IMR-90 (cell line): ENCODE measurements around the gene IGFBP6. TPM values are rescaled to one million over a fixed set of nuclear protein-coding genes. Genes with fewer than 3 reads are reported as not detected.

ENCODE experiments used
- ATAC-seq: fragments of 200-7000 bp; cut with Tn5 transposase; 2 replicates; pipeline ENCODE4 v1.9.1; 2020; ENCODE audit warnings: low read depth, mild to moderate bottlenecking, moderate library complexity
- Bru-seq: library from RNA; stranded (reverse); fragments of 400-500 nt; gene quantifications from one replicate; lab custom pipeline; 2021; lab: Mats Ljungman, UMichigan
- BruChase-seq, 2 experiments: library from RNA; stranded (reverse); fragments of 400-500 nt; gene quantifications; one replicate each; lab custom pipeline; 2021; lab: Mats Ljungman, UMichigan
- BruUV-seq: library from RNA; stranded (reverse); fragments of 400-500 nt; replicated peaks from 2 replicates; lab custom pipeline; 2021; lab: Mats Ljungman, UMichigan
- CTCF ChIA-PET: fragments of 300-600 bp; formaldehyde crosslinking; extraction: SDS; loops from one replicate; lab custom pipeline; 2021; ENCODE audit warnings: antibody characterized with exemption; lab: Yijun Ruan, JAX
- POLR2A ChIA-PET: fragments of 300-600 bp; sonication (Branson Sonifier 250); formaldehyde crosslinking; loops from one replicate; lab custom pipeline; 2022; ENCODE audit warnings: antibody characterized with exemption; ENCODE audit not compliant: unreplicated experiment; lab: Charles Lee
- DNase-seq: peaks from one replicate; pipeline ENCODE4 v3.0.0; 2013
- H2AFZ ChIP-seq: replicated peaks from 2 replicates; pipeline ENCODE3; 2013; ENCODE audit warnings: low read length, mild to moderate bottlenecking; ENCODE audit not compliant: poor library complexity
- H2AK5ac ChIP-seq: 2 replicates; pipeline ENCODE4 v1.6.1; 2013; ENCODE audit warnings: low read depth, low read length, inconsistent platforms
- H2AK9ac ChIP-seq: replicated peaks from 2 replicates; pipeline ENCODE3; 2013; ENCODE audit warnings: mild to moderate bottlenecking, low read depth, low read length, moderate library complexity; ENCODE audit not compliant: poor library complexity
- H2BK120ac ChIP-seq: 2 replicates; pipeline ENCODE4 v1.6.1; 2013; ENCODE audit warnings: low read depth, low read length, inconsistent platforms
- H2BK15ac ChIP-seq: 3 replicates; pipeline ENCODE4 v1.6.1; 2013; ENCODE audit warnings: low read depth, low read length, inconsistent platforms
- H2BK20ac ChIP-seq: 2 replicates; pipeline ENCODE4 v1.6.1; 2013; ENCODE audit warnings: low read depth, mild to moderate bottlenecking, inconsistent platforms, low read length, moderate library complexity
- H2BK5ac ChIP-seq: 2 replicates; pipeline ENCODE4 v1.6.1; 2013; ENCODE audit warnings: mild to moderate bottlenecking, low read depth, low read length, inconsistent platforms; ENCODE audit not compliant: poor library complexity, severe bottlenecking
- H3K14ac ChIP-seq: replicated peaks from 2 replicates; pipeline ENCODE4 v1.6.1; 2013; ENCODE audit warnings: low read depth, low read length, inconsistent platforms
- H3K18ac ChIP-seq: 2 replicates; pipeline ENCODE4 v1.6.1; 2013; ENCODE audit warnings: low read depth, low read length, control low read depth
- H3K23ac ChIP-seq: 2 replicates; pipeline ENCODE4 v1.6.1; 2013; ENCODE audit warnings: low read depth, low read length, inconsistent platforms
- H3K27ac ChIP-seq: 2 replicates; pipeline ENCODE4 v1.5.1; 2013; ENCODE audit warnings: mild to moderate bottlenecking, control low read depth, low read length; ENCODE audit not compliant: insufficient read depth
- H3K27me3 ChIP-seq: 2 replicates; pipeline ENCODE4 v1.6.1; 2013; ENCODE audit warnings: low read length; ENCODE audit not compliant: control insufficient read depth, insufficient read depth
- H3K36me3 ChIP-seq: 2 replicates; pipeline ENCODE4 v1.6.1; 2013; ENCODE audit warnings: low read length, mixed read lengths; ENCODE audit not compliant: control insufficient read depth, insufficient read depth
- H3K4ac ChIP-seq: 2 replicates; pipeline ENCODE4 v1.6.1; 2013; ENCODE audit warnings: low read depth, low read length, inconsistent platforms
- H3K4me1 ChIP-seq: 2 replicates; pipeline ENCODE4 v1.6.1; 2013; ENCODE audit warnings: low read length, mixed read lengths; ENCODE audit not compliant: control insufficient read depth, insufficient read depth
- H3K4me2 ChIP-seq: 2 replicates; pipeline ENCODE4 v1.6.1; 2013; ENCODE audit warnings: low read depth, mild to moderate bottlenecking, control low read depth, low read length, moderate library complexity
- H3K4me3 ChIP-seq: 2 replicates; pipeline ENCODE4 v1.5.1; 2013; ENCODE audit warnings: low read depth, mild to moderate bottlenecking, control low read depth, low read length, moderate library complexity; ENCODE audit not compliant: insufficient read depth
- H3K56ac ChIP-seq: 2 replicates; pipeline ENCODE4 v1.6.1; 2013; ENCODE audit warnings: low read length, inconsistent platforms; ENCODE audit not compliant: insufficient read depth; ENCODE audit errors: extremely low read depth
- H3K79me1 ChIP-seq, 2 experiments: 2 replicates each; pipeline ENCODE4 v1.6.1; 2013; ENCODE audit warnings: low read length in 2 of 2, inconsistent platforms in 1 of 2, low read depth in 1 of 2
- H3K9ac ChIP-seq: 2 replicates; pipeline ENCODE4 v1.6.1; 2013; ENCODE audit warnings: low read depth, low read length, control low read depth
- H3K9me1 ChIP-seq: 2 replicates; pipeline ENCODE4 v1.6.1; 2013; ENCODE audit warnings: low read length, inconsistent platforms; ENCODE audit not compliant: insufficient read depth
- H3K9me3 ChIP-seq: 2 replicates; pipeline ENCODE4 v1.6.1; 2013; ENCODE audit warnings: low read length; ENCODE audit not compliant: control insufficient read depth, insufficient read depth
- H4K20me1 ChIP-seq: 2 replicates; pipeline ENCODE4 v1.6.1; 2013; ENCODE audit warnings: low read length, inconsistent platforms; ENCODE audit not compliant: insufficient read depth
- H4K5ac ChIP-seq: 2 replicates; pipeline ENCODE4 v1.6.1; 2013; ENCODE audit warnings: mild to moderate bottlenecking, low read depth, low read length, control low read depth
- H4K8ac ChIP-seq, 2 experiments: 2 replicates each; pipeline ENCODE4 v1.6.1; 2013; ENCODE audit warnings: low read depth in 2 of 2, low read length in 2 of 2, control low read depth in 1 of 2, inconsistent platforms in 1 of 2
- H4K91ac ChIP-seq: 2 replicates; pipeline ENCODE4 v1.6.1; 2013; ENCODE audit warnings: low read depth, low read length, inconsistent platforms; ENCODE audit not compliant: insufficient read depth
- CEBPB ChIP-seq: IDR thresholded peaks from 2 replicates; pipeline ENCODE4 v1.6.1; 2012; ENCODE audit warnings: low read depth, low read length, improper control_type of control experiment
- MXI1 ChIP-seq: IDR thresholded peaks from 2 replicates; pipeline ENCODE4 v1.6.1; 2012; ENCODE audit warnings: low read depth, mild to moderate bottlenecking, low read length, moderate library complexity, borderline replicate concordance
- POLR2A ChIP-seq: IDR thresholded peaks from 2 replicates; pipeline ENCODE4 v1.6.1; 2012; ENCODE audit warnings: mild to moderate bottlenecking, low read depth, low read length
- USF2 ChIP-seq: fragments of 150-350 bp; IDR thresholded peaks from 2 replicates; pipeline ENCODE4 v1.6.1; 2017; ENCODE audit warnings: mild to moderate bottlenecking, antibody characterized with exemption, low read length, low read depth
- WGBS, 2 experiments: methylation state at CpG; one replicate each; pipeline versions ENCODE4 v1.1.5 to v1.1.7; 2013; ENCODE audit warnings: missing lambda C conversion rate in 2 of 2; ENCODE audit not compliant: insufficient read length in 1 of 2; ENCODE audit errors: extremely low coverage in 2 of 2; 5-methylcytosine and 5-hydroxymethylcytosine counted together
- dilution Hi-C: fragments of 300-500 bp; cut with HindIII; formaldehyde crosslinking; loops from one replicate; pipeline ENCODE4 v1.14.3; 2018; ENCODE audit warnings: low sequenced_read_pairs; ENCODE audit not compliant: unreplicated experiment
- in situ Hi-C: fragments of 300-500 bp; cut with MboI; formaldehyde crosslinking; loops from 3 replicates; pipeline ENCODE4 v1.14.3; 2019; ENCODE audit warnings: low sequenced_read_pairs, inconsistent platforms, mixed read lengths
- intact Hi-C: fragments of 100-400 bp; cut with micrococcal nuclease; formaldehyde crosslinking; loops from 2 replicates; pipeline ENCODE4 v1.10.0; 2022
- long read RNA-seq: library from polyadenylated mRNA; unstranded; transcript quantifications from one replicate; pipeline ENCODE4 v2.0.0, GENCODE V29; 2021; ENCODE audit not compliant: unreplicated experiment
- polyA plus RNA-seq, 3 experiments: library from polyadenylated mRNA; depleted of rRNA; stranded (reverse); fragments of >200 nt; gene quantifications; 2 replicates each; pipeline ENCODE4 v1.2.3, GENCODE V29; 2012; ENCODE audit warnings: low replicate concordance in 1 of 3
- total RNA-seq: library from RNA; depleted of rRNA; stranded (reverse); fragments of >200 nt; gene quantifications from 2 replicates; pipeline ENCODE4 v1.2.3, GENCODE V29; 2012; rRNA removed

Gene IGFBP6
- total RNA-seq: 124 and 140 TPM in 2 replicates
- 337 and 373 TPM in 2 replicates for polyA plus RNA-seq (2012; rRNA removed)
- 592 and 623 TPM in 2 replicates for polyA plus RNA-seq (2012; cell fraction: cytosol; rRNA removed)
- 90.7 and 186 TPM in 2 replicates for polyA plus RNA-seq (2012; cell fraction: nucleus; rRNA removed; ENCODE audit: low replicate concordance)
- Bru-seq, nascent RNA: percentile 64 among the genes with signal in this experiment
- percentile 51 among the genes with signal in this experiment for BruChase-seq, experiment 1, labeled RNA remaining after a 6-hour chase
- BruChase-seq, experiment 2, labeled RNA remaining after a 2-hour chase: percentile 56 among the genes with signal in this experiment
- long read RNA-seq, transcript IGFBP6-201 (4 exons, 1,169 nt): major isoform, 90 of 100 reads
- long read RNA-seq, partial matches to known transcripts: 8 of 100 reads
- long read RNA-seq, other reads (novel, unspliced or antisense): 1 of 100 reads

- Histone ChIP-seq H2AK9ac (peak within 1 kb of the TSS; percentile 100), H3K36me3 (peaks cover 7% of the 10 kb centered on the region; the same call in 1 of the 2 replicates), H4K5ac (peak within 1 kb of the TSS; percentile 97), H2BK5ac (peak within 1 kb of the TSS; percentile 96), H3K18ac (peak within 1 kb of the TSS; percentile 96), H3K14ac (peak within 1 kb of the TSS; percentile 99), H4K20me1 (no peaks in the 10 kb centered on the region), H3K4me1 (peaks cover 32% of the 10 kb centered on the region), H3K56ac (peak within 1 kb of the TSS; percentile 98), H3K27me3 (no peaks in the 10 kb centered on the region), H3K4ac (peak within 1 kb of the TSS; percentile 100), H4K8ac (peak within 1 kb of the TSS; percentile 84 to 96), H3K27ac (peak within 1 kb of the TSS; percentile 94), H3K79me1 (peaks cover 0 to 38% of the 10 kb centered on the region in 2 experiments; a peak in 3 of 4 replicates), H3K4me2 (peak within 1 kb of the TSS; percentile 98), H2BK15ac (peak within 1 kb of the TSS; percentile 98; the same call in 2 of the 3 replicates), H2BK120ac (peak within 1 kb of the TSS; percentile 95), H3K4me3 (peak within 1 kb of the TSS; percentile 60), H2AFZ (peak within 1 kb of the TSS; percentile 89), H3K9me1 (peaks cover 28% of the 10 kb centered on the region), H2AK5ac (peak within 1 kb of the TSS; percentile 100), H3K9ac (peak within 1 kb of the TSS; percentile 81), H3K9me3 (no peaks in the 10 kb centered on the region), H4K91ac (peak within 1 kb of the TSS; percentile 96), H3K23ac (peak within 1 kb of the TSS; percentile 96), H2BK20ac (peak within 1 kb of the TSS; percentile 94)
- ChIA-PET CTCF (interaction anchor here (1.0 to 3.9 kb wide), 4 partner anchors 11 to 59 kb away, joined by 4 to 39 read pairs (median 6); partner anchors contain the start of gene SPRYD3), POLR2A (interaction anchor here (0.5 to 0.9 kb wide), 3 partner anchors 18 to 32 kb away, joined by 3 read pairs; partner anchors contain the start of gene SPRYD3)
- intact Hi-C loops (loop anchor here (2.0 kb wide), 1 partner anchor 83 kb away; the partner anchor contains the start of genes CSAD and ZNF740), in situ Hi-C loops (no loop called here), dilution Hi-C loops (no loop called here)
- ATAC-seq: peak; percentile 48
- BruUV-seq: no TSS peak
- TF ChIP-seq POLR2A: no peak
- TF ChIP-seq USF2: 0 out of 2 replicates have a peak, but pooled peaks have one; percentile 10
- TF ChIP-seq MXI1: peak; percentile 48; the same call in 1 of the 2 replicates
- no peak for TF ChIP-seq CEBPB
- peak; percentile 34 for DNase-seq
- whole genome bisulfite sequencing, 2 experiments: 1% methylated on average over 28 of the region's 51 CpGs; no CpG with 5 or more reads in 1 of the 2 experiments
These were observed at the start of gene IGFBP6 for GRCh38 chr12:53097564-53098353. TSS of gene IGFBP6 (plus strand) at chr12:53097667. CDS start at chr12:53097718, 51 bp downstream.
